HCT116 (cell line): Measurements from ENCODE around the gene TMEM38A. TPM values are rescaled to one million over a fixed set of nuclear protein-coding genes. Genes with fewer than 3 reads are reported as not detected.
"Not testable (repeated sequence)": the region's sequence is repeated elsewhere in the genome, so short reads cannot be mapped to it uniquely, and the experiment has no call there.

Experiments
- ATAC-seq: fragments of 200-7000 bp; cut with Tn5 transposase; 2 replicates; pipeline ENCODE4 v1.9.1; 2020; ENCODE audit warnings: mild to moderate bottlenecking, moderate library complexity
- BruUV-seq: library from RNA; stranded (reverse); fragments of 400-500 nt; replicated peaks from 2 replicates; lab custom pipeline; 2021; lab: Mats Ljungman, UMichigan
- CTCF ChIA-PET: fragments of 300-600 bp; sonication (Branson Sonifier 250); formaldehyde crosslinking; loops from one replicate; lab custom pipeline; 2021; ENCODE audit warnings: antibody characterized with exemption; lab: Charles Lee
- POLR2A ChIA-PET: fragments of 300-600, 350-600 bp; sonication (Branson Sonifier 250); formaldehyde crosslinking; loops from one replicate; lab custom pipeline; 2021; ENCODE audit warnings: antibody characterized with exemption; lab: Charles Lee
- RAD21 ChIA-PET, 2 experiments: fragments of 300-600 bp; sonication (Branson Sonifier 250); formaldehyde crosslinking; loops; one replicate each; lab custom pipeline; 2023; ENCODE audit warnings: low total read pairs in 2 of 2; ENCODE audit not compliant: uncharacterized antibody in 2 of 2, unreplicated experiment in 2 of 2, low non-redundant PET in 1 of 2; lab: Charles Lee
- DNase-seq: peaks from one replicate; pipeline ENCODE4 v3.0.0-alpha.2; 2010; ENCODE audit warnings: low read depth, low spot score
- H2AFZ ChIP-seq: fragments of 200-600 bp; shearing (Covaris generic), sonication (generic); 2 replicates; pipeline ENCODE4 v1.6.1; 2017; ENCODE audit warnings: low read depth, mixed run types, mixed read lengths, antibody characterized with exemption, low read length; ENCODE audit not compliant: poor library complexity, severe bottlenecking
- H3K27ac ChIP-seq: 2 replicates; pipeline ENCODE4 v1.5.1; 2012; ENCODE audit warnings: low read depth, low read length
- H3K27me3 ChIP-seq: fragments of 200-600 bp; sonication (generic); 2 replicates; pipeline ENCODE4 v1.6.1; 2016; ENCODE audit warnings: mixed run types, low read length, mixed read lengths; ENCODE audit not compliant: insufficient read depth
- H3K36me3 ChIP-seq, 2 experiments: fragments of 200-500 bp in 1 of 2; fragments of 200-600 bp in 1 of 2; sonication (Bioruptor generic) in 1 of 2; sonication (generic) in 1 of 2; 2 replicates each; pipeline versions ENCODE4 v1.5.1 to v1.6.1; 2014 to 2016; ENCODE audit warnings: low read length in 2 of 2, inconsistent platforms in 1 of 2, mixed read lengths in 1 of 2, mixed run types in 1 of 2; ENCODE audit not compliant: insufficient read depth in 2 of 2, control insufficient read depth in 1 of 2
- H3K4me1 ChIP-seq, 2 experiments: fragments of 200-600 bp in 1 of 2; sonication (generic) in 1 of 2; 2 replicates each; pipeline versions ENCODE4 v1.5.1 to v1.6.1; 2012 to 2017; ENCODE audit warnings: low read length in 2 of 2, inconsistent platforms in 1 of 2, mild to moderate bottlenecking in 1 of 2, mixed read lengths in 1 of 2, mixed run types in 1 of 2, moderate library complexity in 1 of 2; ENCODE audit not compliant: insufficient read depth in 2 of 2, control insufficient read depth in 1 of 2
- H3K4me2 ChIP-seq: fragments of 200-600 bp; sonication (generic); 2 replicates; pipeline ENCODE4 v1.6.1; 2017; ENCODE audit warnings: mixed run types, low read length, mixed read lengths
- H3K4me3 ChIP-seq, 2 experiments: fragments of 200-600 bp in 1 of 2; sonication (generic) in 1 of 2; replicated peaks in 1 of 2; 2 replicates each; pipeline ENCODE4 v1.5.1; 2011 to 2016; ENCODE audit warnings: low read length in 2 of 2, control low read depth in 1 of 2, low read depth in 1 of 2, mild to moderate bottlenecking in 1 of 2, mixed read lengths in 1 of 2, mixed run types in 1 of 2
- H3K79me2 ChIP-seq: fragments of 200-600 bp; sonication (generic); 2 replicates; pipeline ENCODE4 v1.6.1; 2017; ENCODE audit warnings: mild to moderate bottlenecking, mixed run types, low read length, moderate library complexity, mixed read lengths; ENCODE audit not compliant: insufficient read depth
- H3K9ac ChIP-seq: fragments of 200-600 bp; sonication (generic); 2 replicates; pipeline ENCODE4 v1.6.1; 2016; ENCODE audit warnings: low read length, mixed read lengths
- H3K9me2 ChIP-seq: fragments of 200-600 bp; sonication (generic), shearing (Covaris generic); 2 replicates; pipeline ENCODE4 v1.6.1; 2017; ENCODE audit warnings: mixed run types, mild to moderate bottlenecking, moderate library complexity; ENCODE audit not compliant: insufficient read depth
- H3K9me3 ChIP-seq, 2 experiments: fragments of 200-500 bp in 1 of 2; fragments of 200-600 bp in 1 of 2; sonication (Bioruptor generic) in 1 of 2; sonication (generic) in 1 of 2; 2 replicates each; pipeline ENCODE4 v1.6.1; 2014 to 2017; ENCODE audit warnings: low read length in 2 of 2, mixed read lengths in 2 of 2, inconsistent platforms in 1 of 2, low read depth in 1 of 2, mild to moderate bottlenecking in 1 of 2, mixed run types in 1 of 2, moderate library complexity in 1 of 2; ENCODE audit not compliant: control insufficient read depth in 1 of 2, insufficient read depth in 1 of 2
- H4K20me1 ChIP-seq: fragments of 200-600 bp; sonication (generic), shearing (Covaris generic); 2 replicates; pipeline ENCODE4 v1.6.1; 2017; ENCODE audit warnings: mixed run types, mild to moderate bottlenecking, moderate library complexity; ENCODE audit not compliant: insufficient read depth
- CBX3 ChIP-seq: IDR thresholded peaks from 2 replicates; pipeline ENCODE4 v1.6.1; 2012; ENCODE audit warnings: low read depth
- CEBPB ChIP-seq: IDR thresholded peaks from 2 replicates; pipeline ENCODE4 v1.6.1; 2012; ENCODE audit warnings: low read depth
- EGR1 ChIP-seq: IDR thresholded peaks from 2 replicates; pipeline ENCODE4 v1.6.1; 2012; ENCODE audit warnings: low read depth
- EZH2 ChIP-seq: fragments of 200-600 bp; sonication (generic); IDR thresholded peaks from 2 replicates; pipeline ENCODE4 v1.6.1; 2017; ENCODE audit warnings: antibody characterized with exemption, mixed run types
- EZH2phosphoT487 ChIP-seq: fragments of 200-600 bp; IDR thresholded peaks from 2 replicates; pipeline ENCODE4 v1.6.1; 2018; ENCODE audit warnings: antibody characterized with exemption, borderline replicate concordance
- ZNF274 ChIP-seq: fragments of 200-500 bp; sonication (Bioruptor generic); IDR thresholded peaks from 2 replicates; pipeline ENCODE4 v1.6.1; 2014; ENCODE audit warnings: mild to moderate bottlenecking, low read depth, low read length, inconsistent platforms
- intact Hi-C: fragments of 100-400 bp; cut with micrococcal nuclease; formaldehyde crosslinking; loops from 2 replicates; pipeline ENCODE4 v1.10.0; 2022
- total RNA-seq: library from RNA; stranded (reverse); gene quantifications from one replicate; pipeline ENCODE4 v1.2.1, GENCODE V29; 2021; ENCODE audit not compliant: unreplicated experiment
- TF ChIP-seq, protein P1 (sequence below): IDR thresholded peaks from 2 replicates; pipeline ENCODE4 v1.6.1; 2012

TMEM38A gene
- total RNA-seq, 1 experiment from 2014 or later, result 9.0 TPM

DNA sequence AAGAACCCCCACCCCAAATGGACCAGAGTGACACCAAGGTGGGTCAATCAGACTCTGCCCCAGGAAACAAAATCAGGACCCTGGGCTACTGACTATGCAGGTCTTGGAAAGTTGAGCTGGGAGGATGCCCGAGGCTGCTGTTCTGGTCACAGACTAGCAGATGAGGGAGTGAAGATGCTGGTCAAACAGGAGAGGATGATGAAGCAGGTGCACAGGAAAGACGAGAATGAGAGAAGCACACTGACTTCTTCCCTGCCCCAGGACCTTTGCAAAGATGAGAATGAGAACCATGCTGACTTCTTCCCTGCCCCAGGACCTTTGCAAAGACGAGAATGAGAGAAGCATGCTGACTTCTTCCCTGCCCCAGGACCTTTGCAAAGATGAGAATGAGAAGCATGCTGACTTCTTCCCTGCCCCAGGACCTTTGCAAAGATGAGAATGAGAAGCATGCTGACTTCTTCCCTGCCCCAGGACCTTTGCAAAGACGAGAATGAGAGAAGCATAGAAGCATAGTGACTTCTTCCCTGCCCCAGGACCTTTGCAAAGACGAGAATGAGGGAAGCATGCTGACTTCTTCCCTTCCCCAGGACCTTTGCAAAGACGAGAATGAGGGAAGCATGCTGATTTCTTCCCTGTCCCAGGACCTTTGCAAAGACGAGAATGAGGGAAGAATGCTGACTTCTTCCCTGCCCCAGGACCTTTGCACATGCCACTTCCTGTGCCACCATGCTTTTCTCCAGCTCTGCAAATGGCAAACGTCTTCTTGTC, 9.3 kb upstream of the TMEM38A start:
- H3K4me2 ChIP-seq, POLR2A ChIA-PET, intact Hi-C loops, RAD21 ChIA-PET, H3K27ac ChIP-seq, H2AFZ ChIP-seq, H3K27me3 ChIP-seq, H3K4me1 ChIP-seq, H3K9me3 ChIP-seq, DNase-seq, H4K20me1 ChIP-seq, H3K9me2 ChIP-seq, ATAC-seq, BruUV-seq, CTCF ChIA-PET, H3K9ac ChIP-seq, H3K4me3 ChIP-seq: not testable (repeated sequence)
- Histone ChIP-seq H3K79me2 (peaks cover 27% of the 10 kb centered on the region), H3K36me3 (peaks cover 35 to 49% of the 10 kb centered on the region in 2 experiments)

DNA sequence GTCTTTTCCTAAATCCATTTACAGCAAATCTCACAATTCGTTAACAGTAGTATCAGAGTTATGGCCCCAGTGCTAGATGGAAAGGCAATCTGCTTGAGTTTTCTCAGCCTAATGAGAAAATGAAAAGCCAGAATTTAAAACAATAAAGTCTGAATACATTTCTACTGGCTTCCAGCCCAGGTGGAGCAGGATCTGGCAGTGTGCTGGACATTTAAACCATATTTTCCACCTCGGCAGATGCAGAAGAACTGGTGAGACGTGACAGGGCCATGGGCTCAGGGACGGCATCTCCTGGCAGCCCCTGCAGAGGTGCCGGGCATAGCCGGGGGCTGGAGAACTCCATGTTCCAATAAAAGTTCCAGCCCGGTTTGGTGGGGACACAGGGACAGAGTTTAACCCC, 8.1 kb upstream of the TMEM38A start:
- H3K4me3 ChIP-seq, result no peak overlapping the region
- H3K27ac ChIP-seq, result no peak overlapping the region
- H4K20me1 ChIP-seq, result no peaks in the 10 kb centered on the region; the same call in 1 of the 2 replicates
- no peak for DNase-seq
- H3K9ac ChIP-seq, result no peak overlapping the region
- peaks cover 32 to 55% of the 10 kb centered on the region in 2 experiments; a peak in 3 of 4 replicates for H3K36me3 ChIP-seq
- ChIA-PET POLR2A (no interaction called here), RAD21 (no interaction called here), CTCF (no interaction called here)
- H3K79me2 ChIP-seq, result peaks cover 37% of the 10 kb centered on the region
- H3K9me2 ChIP-seq, result no peaks in the 10 kb centered on the region
- ATAC-seq, result no peak
- no peak for TF ChIP-seq CEBPB
- no peak for TF ChIP-seq ZNF274
- no peak for TF ChIP-seq EGR1
- TF ChIP-seq, protein P1, sequence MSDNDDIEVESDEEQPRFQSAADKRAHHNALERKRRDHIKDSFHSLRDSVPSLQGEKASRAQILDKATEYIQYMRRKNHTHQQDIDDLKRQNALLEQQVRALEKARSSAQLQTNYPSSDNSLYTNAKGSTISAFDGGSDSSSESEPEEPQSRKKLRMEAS, result no peak
- no peak for TF ChIP-seq CBX3
- TF ChIP-seq EZH2, result no peak
- no peak for TF ChIP-seq EZH2phosphoT487
- BruUV-seq, result no TSS peak
- no peak overlapping the region for H2AFZ ChIP-seq
- H3K4me1 ChIP-seq, result no peaks in the 10 kb centered on the region
- no peak overlapping the region for H3K4me2 ChIP-seq
- intact Hi-C loops, result no loop called here
- no peaks in the 10 kb centered on the region for H3K27me3 ChIP-seq
- no peaks in the 10 kb centered on the region for H3K9me3 ChIP-seq
